Vagina (tissue), 2 donors: ENCODE results near the gene SERPINH1.

Experiments
- CTCF ChIP-seq, 3 experiments: fragments of 450-650 bp in 2 of 3; fragments of 200-600 bp in 1 of 3; sonication (generic) in 1 of 3; IDR thresholded peaks; one replicate each; pipeline ENCODE4 v1.5.1; 2017 to 2019; ENCODE audit warnings: antibody characterized with exemption in 3 of 3, mild to moderate bottlenecking in 2 of 3, moderate library complexity in 2 of 3
- POLR2A ChIP-seq, 2 donors: fragments of 450-650 bp; IDR thresholded peaks; one replicate each; pipeline ENCODE4 v1.6.1; 2017; ENCODE audit warnings: antibody characterized with exemption in 2 of 2, mild to moderate bottlenecking in 2 of 2, moderate library complexity in 2 of 2
- POLR2AphosphoS5 ChIP-seq, 2 donors: sonication (generic); formaldehyde crosslinking; IDR thresholded peaks; one replicate each; pipeline ENCODE4 v1.9.0; 2017; ENCODE audit warnings: antibody characterized with exemption in 2 of 2, mild to moderate bottlenecking in 2 of 2, low read depth in 1 of 2; ENCODE audit not compliant: insufficient read depth in 1 of 2

DNA sequence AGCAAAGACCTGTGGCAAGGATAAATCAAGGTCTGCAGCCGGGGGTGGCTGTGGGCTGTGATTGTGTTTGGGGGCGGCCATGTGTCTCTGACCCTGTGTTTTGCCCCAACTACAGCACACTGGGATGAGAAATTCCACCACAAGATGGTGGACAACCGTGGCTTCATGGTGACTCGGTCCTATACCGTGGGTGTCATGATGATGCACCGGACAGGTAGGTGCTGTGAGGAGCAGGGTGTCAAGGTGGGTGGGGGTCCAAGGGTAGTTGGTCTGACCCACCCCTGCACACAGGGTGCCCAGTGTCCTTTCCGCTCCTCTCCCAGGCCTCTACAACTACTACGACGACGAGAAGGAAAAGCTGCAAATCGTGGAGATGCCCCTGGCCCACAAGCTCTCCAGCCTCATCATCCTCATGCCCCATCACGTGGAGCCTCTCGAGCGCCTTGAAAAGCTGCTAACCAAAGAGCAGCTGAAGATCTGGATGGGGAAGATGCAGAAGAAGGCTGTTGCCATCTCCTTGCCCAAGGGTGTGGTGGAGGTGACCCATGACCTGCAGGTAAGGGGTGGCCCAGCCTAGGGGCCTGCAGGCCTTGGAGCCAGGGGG is 6.7 kb downstream of the SERPINH1 start:
- TF ChIP-seq CTCF (IDR thresholded peaks at IDR 0.05): no peak
- TF ChIP-seq POLR2AphosphoS5 (IDR thresholded peaks at IDR 0.05; ENCODE audit: insufficient read depth in 1 of 2, low read depth in 1 of 2): no peak
- no peak for TF ChIP-seq POLR2A (IDR thresholded peaks at IDR 0.05)
